Choroid plexus epithelial cell (primary cell): Measurements from ENCODE around the gene ZNF451.
A peak's percentile ranks its signal among the peaks of the same experiment; 100 is the strongest.
"Not testable (repeated sequence)": the region's sequence is repeated elsewhere in the genome, so short reads cannot be mapped to it uniquely, and the experiment has no call there.

Experiments used
- DNase-seq: peaks from one replicate; pipeline ENCODE4 v3.0.0-alpha.2; 2010; ENCODE audit warnings: low read depth
- H3K4me3 ChIP-seq: 2 replicates; pipeline ENCODE4 v1.5.1; 2011; ENCODE audit warnings: low read depth, mild to moderate bottlenecking, control low read depth, low read length, moderate library complexity
- CTCF ChIP-seq: conservative IDR thresholded peaks from 2 replicates; pipeline ENCODE4 v1.5.1; 2011; ENCODE audit warnings: low read depth, mild to moderate bottlenecking, control low read depth, inconsistent platforms, low read length, moderate library complexity

The ZNF451 gene

GRCh38 chr6:57089687-57090457 lies at the start of gene ZNF451:
Gene ZNF451, plus strand, starts transcription at chr6:57090188. Its CDS starts 66 bp downstream, at chr6:57090254.
- peak; percentile 96 for DNase-seq
- no peak for TF ChIP-seq CTCF

GRCh38 chr6:57044061-57044460 lies 45.9 kb upstream of the ZNF451 start:
- DNase-seq, H3K4me3 ChIP-seq: not testable (repeated sequence)

More at GRCh38 chr6:57089687-57090457, at the start of gene ZNF451:
- peak within 1 kb of the TSS; percentile 76 for H3K4me3 ChIP-seq

GRCh38 chr6:57044568-57044967 lies 45.4 kb upstream of the ZNF451 start:
- no peak for DNase-seq

GRCh38 chr6:57046332-57047256 lies 43.4 kb upstream of the ZNF451 start, which contains the start of gene KIAA1586:
Gene KIAA1586, plus strand, starts transcription at chr6:57046693. Its CDS starts 63 bp downstream, at chr6:57046756.
- peak; percentile 89 for DNase-seq
- H3K4me3 ChIP-seq = peak within 1 kb of the TSS; percentile 70

More at GRCh38 chr6:57044568-57044967, 45.4 kb upstream of the ZNF451 start:
- no peak overlapping the region for H3K4me3 ChIP-seq
- TF ChIP-seq CTCF = no peak

- not testable (repeated sequence) for H3K4me3 ChIP-seq, DNase-seq
Observed at GRCh38 chr6:57047257-57047585, 42.8 kb upstream of the ZNF451 start.

- not testable (repeated sequence) for H3K4me3 ChIP-seq, DNase-seq
Observed at GRCh38 chr6:57047859-57048258, 42.1 kb upstream of the ZNF451 start.

GRCh38 chr6:57048577-57048976 lies 41.4 kb upstream of the ZNF451 start:
- TF ChIP-seq CTCF = no peak
- no peak for DNase-seq
- no peak overlapping the region for H3K4me3 ChIP-seq

- no peak for DNase-seq
- no peak for TF ChIP-seq CTCF
- no peak overlapping the region for H3K4me3 ChIP-seq
Observed at GRCh38 chr6:57063847-57064246, 26.1 kb upstream of the ZNF451 start.

GRCh38 chr6:57064809-57065208 lies 25.2 kb upstream of the ZNF451 start:
- DNase-seq = peak; percentile 58
- TF ChIP-seq CTCF = no peak
- H3K4me3 ChIP-seq = no peak overlapping the region
